Activated naive CD4-positive, alpha-beta T cell treated with anti-CD3 and anti-CD28 coated beads, Interleukin-2, amount 50 U/mL, for 72 hours (primary cell): ENCODE measurements around the gene FASN. TPM values are rescaled to one million over a fixed set of nuclear protein-coding genes. Genes with fewer than 3 reads are reported as not detected.

Experiments used
- ATAC-seq, 2 donors: fragments of 150-1000 bp; cut with Tn5 transposase; 2 replicates each; pipeline ENCODE4 v1.10.0; 2021; ENCODE audit warnings: mild to moderate bottlenecking in 2 of 2, moderate library complexity in 2 of 2
- DNase-seq, 2 donors: peaks; one replicate each; pipeline ENCODE4 v3.0.0; 2021 to 2022; ENCODE audit warnings: low spot score in 2 of 2
- H3K27ac Mint-ChIP-seq, 2 donors: one replicate each; pipeline ENCODE4 v1.8.0; 2022; ENCODE audit warnings: mild to moderate bottlenecking in 2 of 2, mixed read lengths in 2 of 2
- H3K36me3 Mint-ChIP-seq, 2 donors: one replicate each; pipeline ENCODE4 v1.8.0; 2022; ENCODE audit warnings: mixed read lengths in 2 of 2
- H3K9me3 Mint-ChIP-seq, 2 donors: one replicate each; pipeline ENCODE4 v1.8.0; 2022; ENCODE audit warnings: mixed read lengths in 2 of 2
- total RNA-seq, 2 donors: library from RNA; stranded (reverse); gene quantifications; one replicate each; pipeline ENCODE4 v1.2.3, GENCODE V29; 2022

FASN gene
- total RNA-seq, 2 donors from 2014 or later: 82.6 to 171 TPM

- peaks cover 4 to 8% of the 10 kb centered on the region in 2 donors for H3K36me3 Mint-ChIP-seq
- no peaks in the 10 kb centered on the region for H3K9me3 Mint-ChIP-seq
- peak overlapping the region in 1 of 2 donors; percentile 60 for H3K27ac Mint-ChIP-seq
- ATAC-seq (peak; percentile 0 to 1), DNase-seq (peak in 1 of 2 donors; percentile 38)
These were observed 685 bp downstream of the FASN start for GRCh38 chr17:82097184-82097918.

- H3K27ac Mint-ChIP-seq: peak overlapping the region in 1 of 2 donors; percentile 60
- ATAC-seq (no peak), DNase-seq (no peak)
- H3K9me3 Mint-ChIP-seq: no peaks in the 10 kb centered on the region
- peaks cover 4 to 8% of the 10 kb centered on the region in 2 donors for H3K36me3 Mint-ChIP-seq
These were observed 1.3 kb downstream of the FASN start for GRCh38 chr17:82096709-82097183.

- H3K27ac Mint-ChIP-seq: peak overlapping the region; percentile 59 to 72
- peaks cover 4 to 8% of the 10 kb centered on the region in 2 donors for H3K36me3 Mint-ChIP-seq
- DNase-seq: no peak
- H3K9me3 Mint-ChIP-seq: no peaks in the 10 kb centered on the region
- no peak for ATAC-seq
These were observed 2.0 kb downstream of the FASN start for GRCh38 chr17:82095777-82096708.

GRCh38 chr17:82094931-82095776, 2.9 kb downstream of the FASN start:
- H3K27ac Mint-ChIP-seq: peak overlapping the region in 1 of 2 donors; percentile 59
- no peak for DNase-seq
- peaks cover 4 to 8% of the 10 kb centered on the region in 2 donors for H3K36me3 Mint-ChIP-seq
- ATAC-seq: no peak
- no peaks in the 10 kb centered on the region for H3K9me3 Mint-ChIP-seq

GRCh38 chr17:82092995-82093751, 4.9 kb downstream of the FASN start:
- ATAC-seq (no peak), DNase-seq (no peak)
- Mint-ChIP-seq H3K36me3 (peaks cover 4 to 8% of the 10 kb centered on the region in 2 donors), H3K27ac (no peak overlapping the region), H3K9me3 (no peaks in the 10 kb centered on the region)

GRCh38 chr17:82092628-82092994, 5.4 kb downstream of the FASN start:
- Mint-ChIP-seq H3K27ac (no peak overlapping the region), H3K36me3 (peaks cover 4 to 8% of the 10 kb centered on the region in 2 donors), H3K9me3 (no peaks in the 10 kb centered on the region)
- DNase-seq (no peak), ATAC-seq (no peak)

GRCh38 chr17:82092094-82092586, 5.9 kb downstream of the FASN start:
- H3K27ac Mint-ChIP-seq: no peak overlapping the region
- ATAC-seq (no peak), DNase-seq (no peak)
- H3K36me3 Mint-ChIP-seq: peaks cover 4 to 8% of the 10 kb centered on the region in 2 donors
- no peaks in the 10 kb centered on the region for H3K9me3 Mint-ChIP-seq

- no peak overlapping the region for H3K27ac Mint-ChIP-seq
These were observed 6.6 kb downstream of the FASN start for GRCh38 chr17:82091264-82092066.

GRCh38 chr17:82090549-82091263, 7.3 kb downstream of the FASN start:
- H3K27ac Mint-ChIP-seq: no peak overlapping the region
- no peak for DNase-seq
- peaks cover 4% of the 10 kb centered on the region in 2 donors for H3K36me3 Mint-ChIP-seq
- H3K9me3 Mint-ChIP-seq: no peaks in the 10 kb centered on the region
- no peak for ATAC-seq

More at GRCh38 chr17:82091264-82092066, 6.6 kb downstream of the FASN start:
- Mint-ChIP-seq H3K9me3 (no peaks in the 10 kb centered on the region), H3K36me3 (peaks cover 4 to 8% of the 10 kb centered on the region in 2 donors)
- ATAC-seq (no peak), DNase-seq (no peak)

GRCh38 chr17:82089723-82090548, 8.1 kb downstream of the FASN start:
- H3K36me3 Mint-ChIP-seq: peaks cover 4% of the 10 kb centered on the region in 2 donors
- ATAC-seq (no peak), DNase-seq (no peak)
- H3K27ac Mint-ChIP-seq: no peak overlapping the region
- no peaks in the 10 kb centered on the region for H3K9me3 Mint-ChIP-seq

GRCh38 chr17:82088838-82089722, 9.0 kb downstream of the FASN start:
- Mint-ChIP-seq H3K27ac (no peak overlapping the region), H3K36me3 (peaks cover 4% of the 10 kb centered on the region in 2 donors), H3K9me3 (no peaks in the 10 kb centered on the region)
- DNase-seq (no peak), ATAC-seq (no peak)

GRCh38 chr17:82087961-82088837, 9.8 kb downstream of the FASN start:
- peaks cover 1% of the 10 kb centered on the region in 2 donors for H3K36me3 Mint-ChIP-seq
- no peak for DNase-seq
- ATAC-seq: no peak
- no peaks in the 10 kb centered on the region for H3K9me3 Mint-ChIP-seq
- no peak overlapping the region for H3K27ac Mint-ChIP-seq
